B cell (primary cell): ENCODE results near the gene GOLGB1. TPM values are rescaled to one million over a fixed set of nuclear protein-coding genes. Genes with fewer than 3 reads are reported as not detected.

Source experiments
- ATAC-seq: fragments of 200-7000 bp; cut with Tn5 transposase; one replicate; pipeline ENCODE4 v1.10.0; 2021; ENCODE audit warnings: low read depth, mild to moderate bottlenecking, moderate number of reproducible peaks, moderate library complexity
- CTCF ChIA-PET: fragments of 350-600 bp; sonication (Branson Sonifier 250); formaldehyde crosslinking; loops from one replicate; lab custom pipeline; 2021; ENCODE audit warnings: antibody characterized with exemption, inconsistent platforms; lab: Charles Lee
- POLR2A ChIA-PET: fragments of 350-600 bp; sonication (Branson Sonifier 250); formaldehyde crosslinking; loops from one replicate; lab custom pipeline; 2021; ENCODE audit warnings: antibody characterized with exemption; lab: Charles Lee
- DNase-seq: peaks from one replicate; pipeline ENCODE4 v3.0.0; 2013
- H2AFZ ChIP-seq: 2 replicates; pipeline ENCODE4 v1.6.1; 2012; ENCODE audit warnings: mild to moderate bottlenecking, low read depth, low read length; ENCODE audit not compliant: insufficient read depth, poor library complexity, severe bottlenecking
- H3K27ac ChIP-seq, 2 donors: 1 replicate in 1 of 2; 2 replicates in 1 of 2; pipeline ENCODE4 v1.5.1; 2012 to 2013; ENCODE audit warnings: low read length in 2 of 2, mild to moderate bottlenecking in 2 of 2, moderate library complexity in 1 of 2
- H3K27me3 ChIP-seq, 4 experiments: fragments of 200-600 bp in 1 of 4; sonication (generic) in 1 of 4; replicated peaks in 1 of 4; 1 replicate in 2 of 4; 2 replicates in 2 of 4; pipeline versions ENCODE4 v1.6.1 to v1.7.0; 2013 to 2016; ENCODE audit warnings: low read length in 3 of 4, mild to moderate bottlenecking in 2 of 4, mixed read lengths in 1 of 4, moderate library complexity in 1 of 4; ENCODE audit not compliant: insufficient read depth in 4 of 4, control insufficient read depth in 3 of 4; ENCODE audit errors: control extremely low read depth in 1 of 4
- H3K36me3 ChIP-seq, 2 experiments: replicated peaks in 1 of 2; 1 replicate in 1 of 2; 2 replicates in 1 of 2; pipeline versions ENCODE4 v1.6.1 to v1.7.1; 2013; ENCODE audit warnings: low read length in 1 of 2; ENCODE audit not compliant: insufficient read depth in 2 of 2, control insufficient read depth in 1 of 2; ENCODE audit errors: control extremely low read depth in 1 of 2, extremely low read depth in 1 of 2
- H3K4me1 ChIP-seq, 2 donors: fragments of 200-600 bp in 1 of 2; sonication (generic) in 1 of 2; 1 replicate in 1 of 2; 2 replicates in 1 of 2; pipeline versions ENCODE4 v1.5.1 to v1.6.1; 2013 to 2017; ENCODE audit warnings: low read length in 2 of 2; ENCODE audit not compliant: control insufficient read depth in 2 of 2, insufficient read depth in 2 of 2
- H3K4me2 ChIP-seq: replicated peaks from 2 replicates; pipeline ENCODE3; 2012; ENCODE audit warnings: mild to moderate bottlenecking, low read depth, low read length; ENCODE audit not compliant: poor library complexity, severe bottlenecking
- H3K4me3 ChIP-seq, 5 experiments: fragments of 200-600 bp in 1 of 5; sonication (generic) in 1 of 5; 1 replicate in 3 of 5; 2 replicates in 2 of 5; pipeline versions ENCODE4 v1.5.1 to v1.7.0; 2011 to 2016; ENCODE audit warnings: low read length in 4 of 5, mild to moderate bottlenecking in 4 of 5, low read depth in 2 of 5, control low read depth in 1 of 5, moderate library complexity in 1 of 5; ENCODE audit not compliant: insufficient read depth in 1 of 5; ENCODE audit errors: control extremely low read depth in 1 of 5, extremely low read depth in 1 of 5
- H3K79me2 ChIP-seq: fragments of 200-600 bp; sonication (generic); one replicate; pipeline ENCODE4 v1.6.0; 2016; ENCODE audit warnings: low read length; ENCODE audit not compliant: control insufficient read depth, insufficient read depth
- H3K9ac ChIP-seq: fragments of 200-600 bp; sonication (generic); 2 replicates; pipeline ENCODE4 v1.6.1; 2017; ENCODE audit warnings: mild to moderate bottlenecking, low read length, moderate library complexity
- H3K9me3 ChIP-seq, 3 donors: one replicate each; pipeline versions ENCODE4 v1.6.1 to v1.7.1; 2013; ENCODE audit warnings: low read length in 2 of 3; ENCODE audit not compliant: control insufficient read depth in 2 of 3, insufficient read depth in 1 of 3; ENCODE audit errors: control extremely low read depth in 1 of 3
- H4K20me1 ChIP-seq: 2 replicates; pipeline ENCODE4 v1.6.0; 2012; ENCODE audit warnings: mild to moderate bottlenecking, low read length; ENCODE audit not compliant: insufficient read depth, control insufficient read depth, poor library complexity, severe bottlenecking
- H3K27ac Mint-ChIP-seq: one replicate; pipeline ENCODE4 v1.8.0; 2021; ENCODE audit warnings: mixed read lengths
- H3K27me3 Mint-ChIP-seq: one replicate; pipeline ENCODE4 v1.8.0; 2021; ENCODE audit warnings: mixed read lengths
- H3K4me1 Mint-ChIP-seq: one replicate; pipeline ENCODE4 v1.8.0; 2021; ENCODE audit warnings: mixed read lengths
- H3K4me3 Mint-ChIP-seq: one replicate; pipeline ENCODE4 v1.8.0; 2021; ENCODE audit warnings: mixed read lengths
- H3K9me3 Mint-ChIP-seq: one replicate; pipeline ENCODE4 v1.8.0; 2022; ENCODE audit warnings: mixed read lengths; ENCODE audit not compliant: insufficient read depth
- CTCF ChIP-seq: fragments of 200-600 bp; IDR thresholded peaks from one replicate; pipeline ENCODE4 v1.8.0; 2022; ENCODE audit warnings: antibody characterized with exemption, mild to moderate bottlenecking
- EZH2 ChIP-seq: IDR thresholded peaks from 2 replicates; pipeline ENCODE4 v1.6.1; 2012; ENCODE audit warnings: borderline replicate concordance, low read depth, mild to moderate bottlenecking, moderate library complexity, low read length; ENCODE audit not compliant: insufficient read depth, poor library complexity, severe bottlenecking
- WGBS: methylation state at CpG from one replicate; pipeline ENCODE4 v1.1.5; 2013; ENCODE audit warnings: missing lambda C conversion rate; ENCODE audit not compliant: insufficient coverage; 5-methylcytosine and 5-hydroxymethylcytosine counted together
- intact Hi-C: fragments of 100-400 bp; cut with micrococcal nuclease; formaldehyde crosslinking; loops from one replicate; pipeline ENCODE4 v1.10.0; 2022
- polyA plus RNA-seq: library from polyadenylated mRNA; depleted of rRNA; stranded (reverse); fragments of >200 nt; gene quantifications from 2 replicates; pipeline ENCODE4 v1.2.3, GENCODE V29; 2012
- total RNA-seq, 2 donors: library from RNA; stranded (reverse); fragments of 120-200 nt in 1 of 2; gene quantifications; 1 replicate in 1 of 2; 2 replicates in 1 of 2; pipeline versions ENCODE4 v1.2.3 to v1.2.4, GENCODE V29; 2013 to 2022

GOLGB1 gene
- total and polyA plus RNA-seq, 2 donors (not counting 1 experiment from before 2014, with no cell fraction given) = 6.2 to 58.7 TPM

DNA sequence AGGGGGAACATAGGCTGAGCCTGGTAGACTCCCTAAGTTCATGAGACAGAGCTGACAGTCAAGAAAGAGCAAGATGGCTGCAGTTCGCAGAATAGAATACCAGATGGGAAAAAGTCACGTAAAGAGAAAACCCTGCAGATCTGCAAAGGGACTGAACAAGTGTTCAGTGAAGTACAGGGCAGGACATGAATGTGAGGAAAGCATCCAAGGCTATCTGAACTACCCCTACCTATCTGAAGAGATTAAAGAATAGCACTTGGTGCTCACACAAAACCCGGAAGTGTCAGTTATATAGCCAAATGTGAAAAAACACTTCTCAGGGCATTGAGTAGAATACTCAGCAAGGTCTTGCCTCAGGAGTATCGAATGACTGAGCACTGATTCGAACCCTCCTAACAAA, 44.0 kb downstream of the GOLGB1 start:
- H4K20me1 ChIP-seq = no peaks in the 10 kb centered on the region
- H3K27ac ChIP-seq = no peak overlapping the region
- no peak overlapping the region for H3K9ac ChIP-seq
- no peaks in the 10 kb centered on the region for H3K79me2 ChIP-seq
- 100% methylated on average over 5 of the region's 5 CpGs for WGBS
- H3K9me3 ChIP-seq = no peaks in the 10 kb centered on the region
- H2AFZ ChIP-seq = no peak overlapping the region
- no peak overlapping the region for H3K4me3 Mint-ChIP-seq
- ChIA-PET POLR2A (interaction anchor here (0.5 kb wide), 1 partner anchor 159 kb away, joined by 3 read pairs; no protein-coding TSS in a partner anchor), CTCF (no interaction called here)
- H3K9me3 Mint-ChIP-seq = no peaks in the 10 kb centered on the region
- H3K27ac Mint-ChIP-seq = no peak overlapping the region
- no peaks in the 10 kb centered on the region for H3K4me1 Mint-ChIP-seq
- DNase-seq = no peak
- no peaks in the 10 kb centered on the region for H3K27me3 Mint-ChIP-seq
- TF ChIP-seq EZH2 (no peak), CTCF (no peak)
- H3K4me2 ChIP-seq = no peak overlapping the region
- no peaks in the 10 kb centered on the region for H3K4me1 ChIP-seq
- ATAC-seq = no peak
- H3K27me3 ChIP-seq = no peaks in the 10 kb centered on the region
- intact Hi-C loops = no loop called here
- peaks cover 9 to 15% of the 10 kb centered on the region in 2 experiments for H3K36me3 ChIP-seq
- H3K4me3 ChIP-seq = no peak overlapping the region

DNA sequence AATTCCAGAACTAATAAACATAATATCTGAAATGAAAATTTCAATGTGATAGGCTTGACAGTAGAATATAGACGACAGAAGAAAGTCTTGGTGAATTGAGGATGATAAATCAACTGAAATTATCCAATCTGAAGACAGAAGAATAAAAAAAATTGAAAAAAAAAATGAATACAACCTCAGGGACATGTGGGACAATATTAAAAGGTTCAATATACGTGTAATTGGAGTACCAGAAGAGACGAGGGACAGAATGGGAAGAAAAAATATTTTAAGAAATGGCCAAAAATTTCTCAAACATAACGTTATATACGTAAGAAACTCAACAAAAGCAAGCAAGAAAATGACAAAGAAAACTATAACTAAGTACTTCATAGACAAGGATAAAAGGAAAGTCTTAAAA, 45.6 kb downstream of the GOLGB1 start:
- ChIA-PET CTCF (no interaction called here), POLR2A (no interaction called here)
- Mint-ChIP-seq H3K27me3 (no peaks in the 10 kb centered on the region), H3K9me3 (no peaks in the 10 kb centered on the region), H3K4me1 (no peaks in the 10 kb centered on the region), H3K27ac (no peak overlapping the region), H3K4me3 (no peak overlapping the region)
- Histone ChIP-seq H3K9ac (no peak overlapping the region), H4K20me1 (no peaks in the 10 kb centered on the region), H2AFZ (no peak overlapping the region), H3K36me3 (peaks cover 9 to 27% of the 10 kb centered on the region in 2 experiments), H3K4me3 (no peak overlapping the region), H3K27me3 (no peaks in the 10 kb centered on the region), H3K4me1 (no peaks in the 10 kb centered on the region), H3K27ac (no peak overlapping the region), H3K79me2 (no peaks in the 10 kb centered on the region), H3K9me3 (no peaks in the 10 kb centered on the region), H3K4me2 (no peak overlapping the region)
- no peak for TF ChIP-seq EZH2
- no peak for TF ChIP-seq CTCF
- DNase-seq = no peak
- intact Hi-C loops = no loop called here
- WGBS = no CpG with 5 or more reads among the region's 5 CpGs
- ATAC-seq = no peak
